Upper lobe of left lung (tissue), 6 donors: ENCODE data around the gene KNCN. TPM values are rescaled to one million over a fixed set of nuclear protein-coding genes. Genes with fewer than 3 reads are reported as not detected.

Source experiments
- ATAC-seq, 2 donors: fragments of 200-7000 bp; cut with Tn5 transposase; one replicate each; pipeline ENCODE4 v1.9.1; 2022; ENCODE audit warnings: mild to moderate bottlenecking in 2 of 2, moderate library complexity in 2 of 2; ENCODE audit not compliant: low FRiP score in 2 of 2
- DNase-seq, 2 donors: peaks; one replicate each; pipeline ENCODE4 v3.0.0-alpha.2; 2019 to 2020
- H3K27ac ChIP-seq, 4 donors: fragments of 200-600 bp; sonication (generic); one replicate each; pipeline ENCODE4 v1.5.1; 2016 to 2019
- H3K27me3 ChIP-seq, 4 donors: fragments of 200-600 bp; sonication (generic); one replicate each; pipeline ENCODE4 v1.5.1; 2017 to 2019
- H3K36me3 ChIP-seq, 4 donors: fragments of 200-600 bp; sonication (generic); one replicate each; pipeline ENCODE4 v1.5.1; 2016 to 2019
- H3K4me1 ChIP-seq, 4 donors: fragments of 200-600 bp; sonication (generic); one replicate each; pipeline ENCODE4 v1.5.1; 2018 to 2019
- H3K4me3 ChIP-seq, 4 donors: fragments of 200-600 bp; sonication (generic); one replicate each; pipeline ENCODE4 v1.5.1; 2017 to 2019; ENCODE audit warnings: mild to moderate bottlenecking in 2 of 4, moderate library complexity in 1 of 4
- H3K9me3 ChIP-seq, 4 donors: fragments of 200-600 bp; sonication (generic); one replicate each; pipeline ENCODE4 v1.5.1; 2018 to 2019
- EP300 ChIP-seq, 4 donors: sonication (generic); formaldehyde crosslinking; IDR thresholded peaks; one replicate each; pipeline ENCODE4 v1.5.1; 2017; ENCODE audit warnings: antibody characterized with exemption in 4 of 4, control low read depth in 2 of 4
- POLR2A ChIP-seq, 4 donors: fragments of 450-650 bp; IDR thresholded peaks; one replicate each; pipeline ENCODE4 v1.5.1; 2016 to 2017; ENCODE audit warnings: antibody characterized with exemption in 4 of 4, mild to moderate bottlenecking in 2 of 4
- POLR2AphosphoS5 ChIP-seq, 2 donors: sonication (generic); formaldehyde crosslinking; IDR thresholded peaks; one replicate each; pipeline ENCODE4 v1.5.1; 2017; ENCODE audit warnings: antibody characterized with exemption in 2 of 2
- WGBS, 2 donors: methylation state at CpG; one replicate each; pipeline ENCODE4 v1.1.5; 2017 to 2018; 5-methylcytosine and 5-hydroxymethylcytosine counted together
- total RNA-seq, 6 donors: library from RNA; depleted of rRNA in 4 of 6; stranded (reverse); fragments of >200 nt in 4 of 6; gene quantifications; one replicate each; pipeline versions ENCODE4 v1.1.0 to v1.2.1, GENCODE V29; 2016 to 2021
- TF ChIP-seq, protein P1 (sequence below), 6 experiments: fragments of 450-650 bp in 4 of 6; fragments of 200-600 bp in 2 of 6; sonication (generic) in 2 of 6; IDR thresholded peaks; one replicate each; pipeline ENCODE4 v1.5.1; 2016 to 2019; ENCODE audit warnings: antibody characterized with exemption in 6 of 6
- donor health status: DM: no; HTN: no; CAD: no; lungs with moderate emphysema.
- donor health status: DM: no; HTN: yes; CAD: no; lungs with severe emphysema.

Gene KNCN
- total RNA-seq, 6 donors from 2014 or later: not detected

GRCh38 chr1:46522184-46522968 lies 29.1 kb downstream of the KNCN start:
- H3K27me3 ChIP-seq: no peaks in the 10 kb centered on the region
- no peaks in the 10 kb centered on the region for H3K36me3 ChIP-seq
- TF ChIP-seq POLR2AphosphoS5 (IDR thresholded peaks at IDR 0.05) (no peak), EP300 (IDR thresholded peaks at IDR 0.05) (no peak), POLR2A (IDR thresholded peaks at IDR 0.05) (no peak)
- TF ChIP-seq, protein P1, sequence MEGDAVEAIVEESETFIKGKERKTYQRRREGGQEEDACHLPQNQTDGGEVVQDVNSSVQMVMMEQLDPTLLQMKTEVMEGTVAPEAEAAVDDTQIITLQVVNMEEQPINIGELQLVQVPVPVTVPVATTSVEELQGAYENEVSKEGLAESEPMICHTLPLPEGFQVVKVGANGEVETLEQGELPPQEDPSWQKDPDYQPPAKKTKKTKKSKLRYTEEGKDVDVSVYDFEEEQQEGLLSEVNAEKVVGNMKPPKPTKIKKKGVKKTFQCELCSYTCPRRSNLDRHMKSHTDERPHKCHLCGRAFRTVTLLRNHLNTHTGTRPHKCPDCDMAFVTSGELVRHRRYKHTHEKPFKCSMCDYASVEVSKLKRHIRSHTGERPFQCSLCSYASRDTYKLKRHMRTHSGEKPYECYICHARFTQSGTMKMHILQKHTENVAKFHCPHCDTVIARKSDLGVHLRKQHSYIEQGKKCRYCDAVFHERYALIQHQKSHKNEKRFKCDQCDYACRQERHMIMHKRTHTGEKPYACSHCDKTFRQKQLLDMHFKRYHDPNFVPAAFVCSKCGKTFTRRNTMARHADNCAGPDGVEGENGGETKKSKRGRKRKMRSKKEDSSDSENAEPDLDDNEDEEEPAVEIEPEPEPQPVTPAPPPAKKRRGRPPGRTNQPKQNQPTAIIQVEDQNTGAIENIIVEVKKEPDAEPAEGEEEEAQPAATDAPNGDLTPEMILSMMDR (IDR thresholded peaks at IDR 0.05): no peak
- DNase-seq (peak; percentile 71 to 75), ATAC-seq (peak; percentile 11 to 74)
- H3K4me3 ChIP-seq: no peak overlapping the region
- H3K4me1 ChIP-seq: peaks cover 4 to 20% (median 14%) of the 10 kb centered on the region in 4 donors
- no peaks in the 10 kb centered on the region for H3K9me3 ChIP-seq
- H3K27ac ChIP-seq: peak overlapping the region in 2 of 4 donors; percentile 23 to 56
- WGBS, 2 donors: 13 to 14% methylated on average over 10 to 16 of the region's 16 CpGs

- Histone ChIP-seq H3K9me3 (no peaks in the 10 kb centered on the region), H3K27me3 (no peaks in the 10 kb centered on the region), H3K4me3 (no peak overlapping the region), H3K4me1 (peaks cover 4 to 23% (median 14%) of the 10 kb centered on the region in 4 donors), H3K36me3 (no peaks in the 10 kb centered on the region), H3K27ac (no peak overlapping the region)
- ATAC-seq (no peak), DNase-seq (no peak)
- WGBS, 2 donors: 43 to 66% methylated on average over 2 of the region's 2 CpGs
- TF ChIP-seq POLR2A (IDR thresholded peaks at IDR 0.05): no peak
- TF ChIP-seq EP300 (IDR thresholded peaks at IDR 0.05): no peak
- TF ChIP-seq, protein P1 (IDR thresholded peaks at IDR 0.05): no peak
- no peak for TF ChIP-seq POLR2AphosphoS5 (IDR thresholded peaks at IDR 0.05)
Measured at GRCh38 chr1:46521414-46521813, 30.0 kb downstream of the KNCN start.

- no peaks in the 10 kb centered on the region for H3K36me3 ChIP-seq
- WGBS, 2 donors: 60 to 67% methylated on average over 11 to 15 of the region's 15 CpGs
- no peak overlapping the region for H3K27ac ChIP-seq
- H3K4me3 ChIP-seq: no peak overlapping the region
- ATAC-seq (no peak), DNase-seq (no peak)
- H3K27me3 ChIP-seq: no peaks in the 10 kb centered on the region
- no peak for TF ChIP-seq EP300 (IDR thresholded peaks at IDR 0.05)
- TF ChIP-seq POLR2A (IDR thresholded peaks at IDR 0.05): no peak
- no peak for TF ChIP-seq POLR2AphosphoS5 (IDR thresholded peaks at IDR 0.05)
- TF ChIP-seq, protein P1 (IDR thresholded peaks at IDR 0.05): no peak
- no peaks in the 10 kb centered on the region for H3K9me3 ChIP-seq
- peaks cover 4 to 23% (median 14%) of the 10 kb centered on the region in 4 donors for H3K4me1 ChIP-seq
Measured at GRCh38 chr1:46520063-46520911, 31.2 kb downstream of the KNCN start.

GRCh38 chr1:46519209-46519608 lies 32.2 kb downstream of the KNCN start:
- WGBS, 2 donors: 68 to 73% methylated on average over 4 of the region's 4 CpGs
- no peak for TF ChIP-seq POLR2A (IDR thresholded peaks at IDR 0.05)
- H3K27me3 ChIP-seq: no peaks in the 10 kb centered on the region
- DNase-seq (no peak), ATAC-seq (no peak)
- H3K4me3 ChIP-seq: no peak overlapping the region
- no peaks in the 10 kb centered on the region for H3K9me3 ChIP-seq
- H3K4me1 ChIP-seq: peaks cover 4 to 23% (median 14%) of the 10 kb centered on the region in 4 donors
- no peaks in the 10 kb centered on the region for H3K36me3 ChIP-seq
- H3K27ac ChIP-seq: no peak overlapping the region

DNA sequence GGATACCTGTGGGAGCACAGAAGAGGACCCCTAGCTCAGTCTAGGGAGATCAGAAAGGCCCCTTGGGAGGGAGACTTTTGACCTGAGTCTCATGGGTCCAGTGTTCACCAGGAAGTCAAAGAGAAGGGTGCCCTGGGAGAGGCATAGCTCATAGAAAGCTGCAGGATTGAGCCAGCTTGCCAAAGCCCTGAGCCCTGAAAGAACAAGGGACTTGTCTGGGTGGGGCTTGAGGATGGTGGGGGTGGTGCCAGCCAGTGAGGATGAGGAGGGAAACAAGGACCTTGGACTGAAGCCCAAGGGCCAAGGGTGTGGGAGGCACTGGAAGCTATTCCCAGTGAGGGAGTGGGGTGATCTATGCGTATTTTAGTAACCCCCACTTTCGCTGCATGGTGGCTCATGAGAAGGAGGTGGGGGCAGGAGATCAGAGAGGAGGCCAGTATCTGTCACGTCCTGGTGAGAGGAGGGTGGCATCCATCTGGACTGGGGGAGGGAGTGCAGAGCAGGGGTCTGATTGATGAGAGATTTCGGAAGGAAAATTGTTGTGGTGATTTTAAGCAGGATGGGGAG lies 33.4 kb downstream of the KNCN start:
- TF ChIP-seq, protein P1 (IDR thresholded peaks at IDR 0.05): no peak
- TF ChIP-seq POLR2AphosphoS5 (IDR thresholded peaks at IDR 0.05): no peak
- TF ChIP-seq EP300 (IDR thresholded peaks at IDR 0.05): no peak
- no peak for TF ChIP-seq POLR2A (IDR thresholded peaks at IDR 0.05)
- ATAC-seq (no peak), DNase-seq (no peak)
- Histone ChIP-seq H3K9me3 (no peaks in the 10 kb centered on the region), H3K4me1 (peaks cover 4 to 21% (median 13%) of the 10 kb centered on the region in 4 donors), H3K36me3 (no peaks in the 10 kb centered on the region), H3K27me3 (no peaks in the 10 kb centered on the region), H3K27ac (no peak overlapping the region), H3K4me3 (no peak overlapping the region)
- 50 to 80% methylated on average over 4 of the region's 4 CpGs for WGBS, 2 donors
